WTC11 (cell line): Measurements from ENCODE around the gene BDH1.

Source experiments
- AR ChIP-seq: fragments of 250-450 bp; sonication (Bioruptor Pico); IDR thresholded peaks from 2 replicates; pipeline ENCODE4 v1.9.0; 2021; ENCODE audit warnings: mild to moderate bottlenecking
- CTCF ChIP-seq: fragments of 200-600 bp; IDR thresholded peaks from 2 replicates; pipeline ENCODE4 v1.8.0; 2022; ENCODE audit warnings: antibody characterized with exemption
- E2F1 ChIP-seq: sonication (generic); formaldehyde crosslinking; IDR thresholded peaks from 2 replicates; pipeline ENCODE4 v1.8.0; 2022; ENCODE audit warnings: mild to moderate bottlenecking, missing genetic modification reagents
- IRF2 ChIP-seq: sonication (generic); formaldehyde crosslinking; IDR thresholded peaks from 2 replicates; pipeline ENCODE4 v1.8.0; 2022; ENCODE audit warnings: low read depth, missing genetic modification reagents, borderline replicate concordance
- MAX ChIP-seq: sonication (generic); formaldehyde crosslinking; IDR thresholded peaks from 2 replicates; pipeline ENCODE4 v1.8.0; 2022; ENCODE audit warnings: mild to moderate bottlenecking, missing genetic modification reagents
- RELA ChIP-seq: sonication (generic); formaldehyde crosslinking; IDR thresholded peaks from 2 replicates; pipeline ENCODE4 v1.8.1; 2022; ENCODE audit warnings: missing genetic modification reagents, mild to moderate bottlenecking, borderline replicate concordance
- TEAD4 ChIP-seq: sonication (generic); formaldehyde crosslinking; IDR thresholded peaks from 2 replicates; pipeline ENCODE4 v1.8.0; 2022; ENCODE audit warnings: mild to moderate bottlenecking, missing genetic modification reagents

- TF ChIP-seq MAX (no peak), IRF2 (CRISPR knock-in tag) (no peak), CTCF (no peak), E2F1 (CRISPR knock-in tag) (no peak), TEAD4 (CRISPR knock-in tag) (no peak), AR (no peak), RELA (CRISPR knock-in tag) (no peak)
Measured at GRCh38 chr3:197584733-197585132, 29.0 kb upstream of the BDH1 start.
